VCaP (cell line): ENCODE results near the gene GJB4.

Experiments
- H3K27ac ChIP-seq: fragments of 450-650 bp; 2 replicates; pipeline ENCODE4 v1.5.1; 2017
- CTCF ChIP-seq: fragments of 450-650 bp; conservative IDR thresholded peaks from 2 replicates; pipeline ENCODE4 v1.5.1; 2017; ENCODE audit warnings: mild to moderate bottlenecking, moderate library complexity

Gene GJB4

GRCh38 chr1:34758751-34759150 lies 789 bp upstream of the GJB4 start:
- H3K27ac ChIP-seq: no peak overlapping the region
- TF ChIP-seq CTCF: no peak

DNA sequence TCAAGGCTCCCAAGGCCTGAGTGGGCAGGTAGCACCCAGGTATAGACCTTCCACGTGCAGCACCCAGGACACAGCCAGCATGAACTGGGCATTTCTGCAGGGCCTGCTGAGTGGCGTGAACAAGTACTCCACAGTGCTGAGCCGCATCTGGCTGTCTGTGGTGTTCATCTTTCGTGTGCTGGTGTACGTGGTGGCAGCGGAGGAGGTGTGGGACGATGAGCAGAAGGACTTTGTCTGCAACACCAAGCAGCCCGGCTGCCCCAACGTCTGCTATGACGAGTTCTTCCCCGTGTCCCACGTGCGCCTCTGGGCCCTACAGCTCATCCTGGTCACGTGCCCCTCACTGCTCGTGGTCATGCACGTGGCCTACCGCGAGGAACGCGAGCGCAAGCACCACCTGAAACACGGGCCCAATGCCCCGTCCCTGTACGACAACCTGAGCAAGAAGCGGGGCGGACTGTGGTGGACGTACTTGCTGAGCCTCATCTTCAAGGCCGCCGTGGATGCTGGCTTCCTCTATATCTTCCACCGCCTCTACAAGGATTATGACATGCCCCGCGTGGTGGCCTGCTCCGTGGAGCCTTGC lies 1.7 kb downstream of the GJB4 start:
- TF ChIP-seq CTCF: no peak
- no peak overlapping the region for H3K27ac ChIP-seq

DNA sequence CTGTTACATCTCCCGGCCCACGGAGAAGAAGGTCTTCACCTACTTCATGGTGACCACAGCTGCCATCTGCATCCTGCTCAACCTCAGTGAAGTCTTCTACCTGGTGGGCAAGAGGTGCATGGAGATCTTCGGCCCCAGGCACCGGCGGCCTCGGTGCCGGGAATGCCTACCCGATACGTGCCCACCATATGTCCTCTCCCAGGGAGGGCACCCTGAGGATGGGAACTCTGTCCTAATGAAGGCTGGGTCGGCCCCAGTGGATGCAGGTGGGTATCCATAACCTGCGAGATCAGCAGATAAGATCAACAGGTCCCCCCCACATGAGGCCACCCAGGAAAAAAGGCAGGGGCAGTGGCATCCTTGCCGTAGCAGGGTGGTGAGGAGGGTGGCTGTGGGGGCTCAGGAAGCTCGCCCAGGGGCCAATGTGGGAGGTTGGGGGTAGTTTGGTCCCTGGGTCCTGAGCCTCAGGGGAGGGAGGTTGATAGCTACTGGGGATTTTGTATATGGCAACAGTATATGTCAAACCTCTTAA lies 2.3 kb downstream of the GJB4 start:
- TF ChIP-seq CTCF: no peak
- H3K27ac ChIP-seq: no peak overlapping the region

DNA sequence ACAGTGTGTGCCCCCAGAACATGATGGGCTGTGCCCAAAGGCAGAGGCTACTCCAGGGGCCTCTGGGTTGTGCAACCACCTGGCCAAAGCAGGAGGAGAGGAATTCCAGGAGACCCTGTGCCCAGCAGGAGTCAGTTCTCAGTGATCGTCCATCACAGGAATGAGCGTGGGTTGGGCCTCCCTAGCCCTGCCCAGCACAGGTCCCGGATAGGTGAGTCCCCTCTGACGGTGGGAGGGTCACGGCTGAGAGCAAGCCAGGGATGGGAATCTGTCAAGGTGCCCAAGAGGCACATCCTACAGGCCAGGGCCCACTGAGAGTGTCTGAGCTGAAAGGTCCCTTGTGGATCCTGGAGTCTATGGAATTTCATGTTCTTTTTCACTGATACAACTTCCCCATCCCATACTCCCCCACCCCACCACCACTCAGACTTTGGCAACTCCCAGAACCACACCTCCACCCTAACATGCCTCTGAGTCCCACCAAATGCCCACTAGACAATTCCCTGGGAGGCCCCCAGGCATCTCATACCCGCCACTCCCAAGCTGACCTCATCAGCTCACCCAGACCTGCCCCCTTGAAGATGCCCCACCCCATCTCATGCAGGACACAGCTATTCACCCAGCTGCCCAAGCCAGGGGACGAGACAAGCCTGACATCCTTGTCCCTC lies 3.1 kb downstream of the GJB4 start:
- no peak overlapping the region for H3K27ac ChIP-seq
- TF ChIP-seq CTCF: no peak

DNA sequence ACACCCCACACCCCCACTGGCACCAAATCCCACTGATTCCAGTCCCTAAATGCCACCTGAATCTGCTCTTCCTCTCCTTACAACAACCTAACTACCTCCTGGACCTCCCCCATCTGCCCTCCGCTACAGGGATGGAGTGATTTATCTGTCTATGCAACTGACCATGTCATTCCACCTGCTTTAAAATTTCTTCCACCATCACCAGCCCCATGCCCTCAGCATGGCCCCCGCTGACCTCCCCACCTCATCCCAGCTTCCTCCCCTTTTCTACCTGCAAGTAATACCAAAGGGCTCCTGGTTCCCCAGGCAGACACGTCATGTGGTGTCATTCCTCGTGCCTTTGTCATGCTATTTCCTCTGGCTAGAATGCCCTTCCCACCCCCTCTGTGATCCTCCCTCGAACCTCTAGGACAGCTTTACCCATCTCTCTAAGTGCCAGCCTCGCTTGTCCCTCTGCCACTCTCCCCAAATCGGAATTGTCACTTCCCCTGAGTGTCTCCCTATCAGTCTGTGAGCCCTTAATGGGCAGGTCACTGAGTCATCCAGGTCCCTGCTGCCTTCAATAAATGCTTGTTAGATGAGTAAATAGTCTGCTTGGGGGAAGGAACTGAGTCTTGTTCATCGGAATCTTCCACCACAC lies 3.7 kb downstream of the GJB4 start:
- no peak overlapping the region for H3K27ac ChIP-seq
- TF ChIP-seq CTCF: no peak

DNA sequence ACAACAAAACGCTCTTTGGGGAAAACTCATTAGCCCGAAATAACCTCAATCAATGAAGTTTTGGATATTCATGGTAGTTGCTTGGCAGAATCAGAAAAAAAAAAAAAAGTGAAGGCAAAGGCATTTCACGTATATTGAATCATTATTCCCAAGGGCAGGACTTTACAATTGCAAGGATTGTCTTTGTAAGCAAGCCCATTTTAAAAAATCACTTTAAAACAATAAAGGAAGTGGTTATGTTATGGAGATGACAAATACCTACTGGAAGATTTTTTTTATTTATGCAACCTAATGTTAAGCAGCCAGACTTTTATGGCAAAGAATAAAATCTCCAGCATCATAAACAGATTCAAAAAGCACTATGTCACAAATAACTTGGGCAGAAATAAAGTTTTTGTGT lies 9.3 kb downstream of the GJB4 start:
- H3K27ac ChIP-seq: no peak overlapping the region
- TF ChIP-seq CTCF: no peak

DNA sequence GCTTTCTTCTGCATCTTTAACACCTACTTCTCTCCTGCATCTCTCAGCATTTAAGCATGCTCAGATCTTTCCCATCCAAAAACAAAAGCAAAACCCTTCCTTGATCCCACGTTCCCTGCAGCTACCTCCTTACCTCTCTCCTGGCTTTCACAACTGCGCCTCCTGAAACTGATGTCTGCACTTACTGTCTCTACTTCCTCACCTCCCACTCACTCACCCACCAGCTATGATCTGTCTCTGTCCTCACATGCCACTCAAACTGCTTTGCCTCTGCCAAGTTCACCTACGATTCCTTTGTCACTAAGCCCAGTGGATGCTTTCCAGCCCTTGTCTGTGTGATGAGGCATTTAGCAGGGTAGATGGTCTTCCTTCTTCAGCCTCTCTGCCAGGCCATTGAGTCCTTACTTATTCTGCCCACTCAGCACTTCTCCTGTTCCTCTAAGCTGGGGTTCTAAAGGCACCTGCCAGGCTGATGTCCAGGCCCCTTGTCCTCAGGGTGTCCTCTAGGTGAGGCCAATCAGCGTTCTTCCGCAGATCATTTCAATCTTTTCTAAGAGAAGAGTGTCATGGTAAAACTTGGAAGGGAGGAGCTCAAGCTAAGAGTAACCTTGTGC lies 11.5 kb downstream of the GJB4 start:
- TF ChIP-seq CTCF: no peak
- no peak overlapping the region for H3K27ac ChIP-seq
